GM12892 (cell line): ENCODE measurements around the gene SCIMP.

Experiments used
- POLR2A ChIP-seq: IDR thresholded peaks from 2 replicates; pipeline ENCODE4 v1.6.1; 2011; ENCODE audit warnings: low read depth, low read length, control low read depth
- POLR2AphosphoS5 ChIP-seq: IDR thresholded peaks from 2 replicates; pipeline ENCODE4 v1.6.1; 2011; ENCODE audit warnings: low read depth, low read length, control low read depth
- TAF1 ChIP-seq: IDR thresholded peaks from 2 replicates; pipeline ENCODE4 v1.6.1; 2011; ENCODE audit warnings: low read depth, mild to moderate bottlenecking, control low read depth, low read length, borderline replicate concordance

DNA sequence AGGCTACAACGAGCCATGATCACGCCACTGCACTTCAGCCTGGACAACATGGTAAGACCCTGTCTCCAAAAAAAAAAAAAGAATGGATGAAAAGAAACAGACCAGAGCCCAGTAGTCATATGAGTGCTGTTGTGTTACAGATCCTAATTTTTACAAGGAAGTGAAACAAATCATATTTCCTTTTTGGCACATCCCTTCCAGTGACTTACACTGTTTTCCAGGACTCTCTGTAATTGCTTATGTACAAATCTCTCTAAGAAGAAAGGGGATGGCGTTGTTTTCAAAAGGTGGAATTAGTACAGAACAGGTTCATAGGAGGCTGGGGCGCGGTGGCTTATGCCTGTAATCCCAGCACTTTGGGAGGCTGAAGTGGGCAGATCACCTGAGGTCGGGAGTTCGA is 23.2 kb downstream of the SCIMP start:
- TF ChIP-seq TAF1 (no peak), POLR2A (no peak), POLR2AphosphoS5 (no peak)
